Fibroblast of pulmonary artery (primary cell): ENCODE data around the gene ICE1.
"Not testable (repeated sequence)": the region's sequence is repeated elsewhere in the genome, so short reads cannot be mapped to it uniquely, and the experiment has no call there.

Experiments used
- DNase-seq: peaks from one replicate; pipeline ENCODE4 v3.0.0-alpha.2; 2010; ENCODE audit warnings: low read depth
- H3K4me3 ChIP-seq: replicated peaks from 2 replicates; pipeline ENCODE4 v1.5.1; 2011; ENCODE audit warnings: low read depth, mild to moderate bottlenecking, control low read depth, low read length, moderate library complexity
- CTCF ChIP-seq: IDR thresholded peaks from 2 replicates; pipeline ENCODE4 v1.5.1; 2011; ENCODE audit warnings: mild to moderate bottlenecking, control low read depth, low read length, inconsistent platforms; ENCODE audit errors: missing control alignments

ICE1 gene

GRCh38 chr5:5466227-5466626, 43.8 kb downstream of the ICE1 start:
- DNase-seq, result no peak
- no peak for TF ChIP-seq CTCF
- H3K4me3 ChIP-seq, result no peak overlapping the region

- no peak for TF ChIP-seq CTCF
- H3K4me3 ChIP-seq, result no peak overlapping the region
- DNase-seq, result no peak
Measured at GRCh38 chr5:5467737-5468136, 45.3 kb downstream of the ICE1 start.

GRCh38 chr5:5470933-5471332, 48.5 kb downstream of the ICE1 start:
- TF ChIP-seq CTCF, result no peak
- H3K4me3 ChIP-seq, result no peak overlapping the region
- DNase-seq, result no peak

- DNase-seq, result peak; percentile 39
- H3K4me3 ChIP-seq, result no peak overlapping the region
- TF ChIP-seq CTCF, result no peak
Measured at GRCh38 chr5:5473226-5473625, 50.7 kb downstream of the ICE1 start.

GRCh38 chr5:5474961-5475360, 52.5 kb downstream of the ICE1 start:
- H3K4me3 ChIP-seq, result no peak overlapping the region
- no peak for DNase-seq
- no peak for TF ChIP-seq CTCF

GRCh38 chr5:5475975-5476374, 53.5 kb downstream of the ICE1 start:
- TF ChIP-seq CTCF, result no peak
- no peak overlapping the region for H3K4me3 ChIP-seq
- no peak for DNase-seq

GRCh38 chr5:5479578-5479977, 57.1 kb downstream of the ICE1 start:
- H3K4me3 ChIP-seq, DNase-seq: not testable (repeated sequence)
